NT2/D1 (cell line): ENCODE results near the gene TMEM267.

Experiments used
- YY1 ChIP-seq: IDR thresholded peaks from 2 replicates; pipeline ENCODE4 v1.6.1; 2011; ENCODE audit not compliant: insufficient read length, insufficient read depth
- ZNF274 ChIP-seq: IDR thresholded peaks from 2 replicates; pipeline ENCODE4 v1.6.1; 2011; ENCODE audit warnings: mild to moderate bottlenecking, low read depth, low read length

DNA sequence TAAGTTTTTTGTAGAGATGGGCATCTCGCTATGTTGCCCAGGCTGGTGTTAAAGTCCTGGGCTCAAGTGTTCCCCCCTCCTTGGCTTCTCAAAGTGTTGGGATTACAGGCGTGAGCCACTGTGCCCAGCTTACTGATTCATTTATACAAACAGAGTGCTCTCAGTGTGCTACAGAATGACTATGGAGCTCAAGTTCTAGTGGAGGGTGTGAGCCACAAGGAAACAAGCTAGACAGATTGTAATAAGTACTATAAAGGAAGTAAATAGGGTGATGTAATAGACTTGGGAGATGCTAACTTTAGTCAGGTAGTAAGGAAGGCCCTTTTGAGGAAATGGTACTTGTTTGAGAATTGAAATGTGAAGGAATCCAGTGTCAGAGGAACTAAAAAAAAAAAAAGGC lies 1.7 kb upstream of the TMEM267 start:
- TF ChIP-seq ZNF274: no peak
- TF ChIP-seq YY1: no peak
